K562 (cell line): ENCODE measurements around the gene H2BK1. TPM values are rescaled to one million over a fixed set of nuclear protein-coding genes. Genes with fewer than 3 reads are reported as not detected.
A peak's percentile ranks its signal among the peaks of the same experiment; 100 is the strongest.

Experiments
- ATF7 ChIP-seq: fragments of 450-650 bp; IDR thresholded peaks from 2 replicates; pipeline ENCODE4 v1.7.1; 2014; ENCODE audit warnings: mild to moderate bottlenecking, moderate library complexity
- CSDE1 ChIP-seq, 2 experiments: fragments of 450-650 bp; IDR thresholded peaks; 2 replicates each; pipeline ENCODE4 v1.6.1; 2016; ENCODE audit warnings: mild to moderate bottlenecking in 1 of 2
- ELK1 ChIP-seq: sonication (generic); formaldehyde crosslinking; IDR thresholded peaks from 2 replicates; pipeline ENCODE4 v1.8.1; 2022; ENCODE audit warnings: missing genetic modification reagents
- HNRNPUL1 ChIP-seq: fragments of 200-400 bp; formaldehyde crosslinking; IDR thresholded peaks from 2 replicates; pipeline ENCODE4 v1.6.1; 2017; ENCODE audit warnings: low read length
- ILK ChIP-seq: fragments of 450-650 bp; IDR thresholded peaks from 2 replicates; pipeline ENCODE4 v1.6.1; 2016; ENCODE audit warnings: missing genetic modification characterization, low read depth, mild to moderate bottlenecking, missing compliant biosample characterization, moderate library complexity, borderline replicate concordance
- KDM2B ChIP-seq: fragments of 250-450 bp; sonication (Bioruptor Pico); IDR thresholded peaks from 2 replicates; pipeline ENCODE4 v1.8.0; 2021; ENCODE audit warnings: mild to moderate bottlenecking, moderate library complexity
- KLF6 ChIP-seq: fragments of 250-450 bp; sonication (Bioruptor Pico); IDR thresholded peaks from 2 replicates; pipeline ENCODE4 v1.4.0; 2020; ENCODE audit warnings: mild to moderate bottlenecking, moderate library complexity, borderline replicate concordance
- NFIX ChIP-seq: fragments of 250-450 bp; sonication (Bioruptor Pico); IDR thresholded peaks from 2 replicates; pipeline ENCODE4 v1.4.0; 2020; ENCODE audit warnings: low read depth, mild to moderate bottlenecking, moderate library complexity
- RBM34 ChIP-seq: fragments of 200-400 bp; formaldehyde crosslinking; IDR thresholded peaks from 2 replicates; pipeline ENCODE4 v1.6.1; 2018; ENCODE audit warnings: low read length, borderline replicate concordance; ENCODE audit not compliant: insufficient read depth
- REST ChIP-seq, 2 experiments: fragments of 450-650 bp; formaldehyde crosslinking in 1 of 2; IDR thresholded peaks; 2 replicates each; pipeline versions ENCODE4 v1.4.0 to v1.6.1; 2014 to 2020; ENCODE audit warnings: mild to moderate bottlenecking in 2 of 2, borderline replicate concordance in 1 of 2, low read depth in 1 of 2
- SMAD1 ChIP-seq: fragments of 150-350 bp; IDR thresholded peaks from 2 replicates; pipeline ENCODE4 v1.6.1; 2014; ENCODE audit warnings: low read length, low read depth; ENCODE audit not compliant: partially characterized antibody
- SOX6 ChIP-seq: fragments of 450-650 bp; IDR thresholded peaks from 2 replicates; pipeline ENCODE4 v1.6.1; 2014; ENCODE audit warnings: mild to moderate bottlenecking
- ZNF175 ChIP-seq: fragments of 200-800 bp; sonication (Bioruptor generic); IDR thresholded peaks from 2 replicates; pipeline ENCODE4 v1.6.1; 2016; ENCODE audit warnings: low read depth, mild to moderate bottlenecking, missing genetic modification characterization, missing compliant biosample characterization
- ZNF24 ChIP-seq: fragments of 450-650 bp; IDR thresholded peaks from 2 replicates; pipeline ENCODE4 v1.6.1; 2016
- ZNF561 ChIP-seq: fragments of 450-650 bp; formaldehyde crosslinking; conservative IDR thresholded peaks from 2 replicates; pipeline ENCODE4 v1.4.0; 2020; ENCODE audit warnings: mild to moderate bottlenecking, moderate library complexity
- polyA plus RNA-seq, 8 experiments: library from polyadenylated mRNA; depleted of rRNA in 4 of 8; stranded (reverse) in 5 of 8; unstranded in 3 of 8; fragments of >200 nt; fragmentation: Nextera tagmentation in 2 of 8; fragmentation: Illumina TruSeq in 1 of 8; extraction: Ambion mirVana in 2 of 8; extraction: Trizol in 1 of 8; gene quantifications; 2 replicates each; pipeline versions ENCODE4 v1.2.1 to v1.2.3, GENCODE V29; 2011 to 2014; ENCODE audit warnings: inconsistent platforms in 1 of 8, missing spikeins in 1 of 8
- total RNA-seq, 7 experiments: library from RNA; depleted of rRNA in 6 of 7; stranded (reverse); fragments of >200 nt in 6 of 7; fragmentation: Illumina TruSeq in 2 of 7; extraction: Trizol in 2 of 7; gene quantifications; 2 replicates each; pipeline versions ENCODE4 v1.2.1 to v1.2.3, GENCODE V29; 2011 to 2021; ENCODE audit warnings: low replicate concordance in 1 of 7

H2BK1 gene
- total and polyA plus RNA-seq, 9 of the 15 experiments (the other 6 are each of a cell fraction or from before 2014, with no cell fraction given) = not detected

- TF ChIP-seq ZNF561 (CRISPR knock-in tag) (no peak), KDM2B (no peak; the same call in 1 of the 2 replicates), SMAD1 (peak; percentile 11), KLF6 (no peak), SOX6 (peak; percentile 56; the same call in 1 of the 2 replicates), ZNF24 (no peak), NFIX (CRISPR knock-in tag) (no peak), ZNF175 (CRISPR knock-in tag) (no peak), RBM34 (no peak), ELK1 (CRISPR knock-in tag) (no peak), REST (IDR thresholded peaks at IDR 0.05; ENCODE audit: borderline replicate concordance) (no peak), REST (CRISPR knock-in tag; IDR thresholded peaks at IDR 0.05; ENCODE audit: low read depth) (no peak; the same call in 1 of the 2 replicates), HNRNPUL1 (no peak), ATF7 (peak; percentile 74; the same call in 1 of the 2 replicates), ILK (no peak), CSDE1 (IDR thresholded peaks at IDR 0.05) (peak in 1 of 2 experiments; percentile 62; a peak in 1 of 4 replicates)
Measured at GRCh38 chr7:151232091-151232916, 22.0 kb upstream of the H2BK1 start, which contains the start of gene CHPF2 (continued).
